ENCODE measurements around the gene STXBP1.

GRCh38 chr9:127712867-127713266, 100.8 kb downstream of the STXBP1 start:
- no peak for TF ChIP-seq CTCF (IDR thresholded peaks at IDR 0.05)
- no peak for TF ChIP-seq EP300 (IDR thresholded peaks at IDR 0.05)
- TF ChIP-seq POLR2AphosphoS5 (IDR thresholded peaks at IDR 0.05), result no peak
